ENCODE data around the gene LRP6.
"Not testable (repeated sequence)": the region's sequence is repeated elsewhere in the genome, so short reads cannot be mapped to it uniquely, and the experiment has no call there.

The LRP6 gene

DNA sequence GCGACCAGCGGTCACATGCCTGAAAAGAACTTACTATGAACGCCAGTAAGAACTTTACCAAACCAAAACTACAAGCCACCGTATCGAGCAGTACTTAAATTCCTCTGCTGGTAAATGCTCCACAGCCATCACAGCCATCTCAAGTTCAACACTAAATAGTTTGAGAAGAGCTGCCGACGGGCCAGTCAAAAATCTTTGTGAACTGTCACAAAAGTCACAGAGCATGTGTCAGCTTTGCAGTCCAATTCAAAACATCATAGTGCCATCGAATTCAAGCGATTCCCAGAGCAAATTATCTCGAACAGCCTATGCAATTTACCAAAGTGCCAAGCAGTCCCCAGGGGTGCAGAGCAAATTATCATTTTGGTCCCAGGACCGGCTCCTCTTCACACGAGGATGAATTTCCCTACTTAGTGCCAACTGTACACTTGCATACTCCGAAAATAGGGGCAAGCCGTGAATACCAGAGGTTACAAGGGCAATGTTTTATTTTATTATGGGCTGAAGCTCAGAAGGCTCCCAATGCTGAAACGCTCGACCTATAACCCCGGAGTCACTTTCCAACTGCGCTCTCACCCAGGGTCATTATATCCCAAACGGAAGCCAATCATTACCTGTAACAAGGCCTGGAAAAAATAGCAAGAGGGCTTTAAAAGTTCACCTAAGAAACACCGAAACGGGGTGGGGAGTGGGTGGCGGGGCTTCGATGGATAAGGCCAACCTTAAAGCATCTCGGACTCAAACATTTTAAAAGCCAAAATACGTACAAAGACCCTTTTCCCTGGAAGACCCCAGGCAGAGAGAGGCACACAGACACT, 1.1 kb downstream of the LRP6 start:
- DNase-seq, result no peak

DNA sequence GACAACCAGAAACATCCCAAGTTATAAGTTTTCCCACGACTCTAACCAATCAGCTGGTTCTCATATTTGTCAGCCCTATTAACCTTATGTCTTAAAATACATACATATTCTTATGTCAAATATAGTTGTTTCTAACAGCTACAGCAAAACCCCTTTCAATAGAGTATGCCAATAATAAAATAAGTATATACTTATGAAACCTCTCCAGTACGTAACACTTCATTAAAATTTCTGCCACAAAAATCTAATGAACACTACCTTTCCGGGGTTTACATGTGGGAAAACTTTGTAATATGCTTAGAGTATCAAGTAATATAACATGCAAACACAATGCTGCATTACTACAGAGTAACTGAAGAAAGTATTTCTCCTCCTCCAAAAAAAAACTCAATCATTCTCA, 1.8 kb downstream of the LRP6 start:
- no peak for DNase-seq

DNA sequence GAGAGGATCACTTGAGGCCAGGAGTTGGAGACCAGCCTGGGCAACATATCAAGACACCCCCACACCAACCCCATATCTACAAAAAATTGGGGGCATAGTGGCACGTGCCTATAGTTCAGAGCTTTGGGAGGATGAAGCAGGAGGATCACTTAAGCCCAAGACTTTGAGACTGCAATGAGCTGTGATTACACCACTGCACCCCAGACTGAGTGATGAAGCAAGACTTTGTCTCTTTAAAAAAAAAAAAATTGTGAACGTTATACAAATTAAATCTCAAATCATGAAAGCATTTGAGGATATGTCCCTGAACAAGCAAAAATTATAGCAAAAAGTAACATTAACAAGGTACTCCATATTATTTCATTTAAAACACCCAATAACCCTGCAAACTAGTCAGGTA, 2.9 kb downstream of the LRP6 start:
- DNase-seq, result no peak

DNA sequence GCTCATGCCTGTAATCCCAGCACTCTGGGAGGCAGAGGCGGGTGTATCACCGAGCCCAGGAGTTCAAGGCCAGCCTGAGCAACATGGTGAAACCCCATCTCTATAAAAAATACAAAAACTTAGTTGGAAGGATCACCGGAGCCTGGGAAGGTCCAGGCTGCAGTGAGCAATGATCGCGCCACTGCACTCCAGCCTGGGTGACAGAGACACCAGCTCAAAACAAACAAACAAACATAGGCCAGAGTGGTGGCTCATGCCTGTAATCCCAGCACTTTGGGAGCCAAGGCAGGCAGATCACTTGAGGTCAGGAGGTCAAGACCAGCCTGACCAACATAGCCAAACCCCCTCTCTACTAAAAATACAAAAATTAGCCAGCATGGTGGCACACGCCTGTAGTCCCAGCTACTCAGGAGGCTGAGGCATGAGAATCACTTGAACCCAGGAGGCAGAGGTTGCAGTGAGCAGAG, 10.5 kb downstream of the LRP6 start:
- not testable (repeated sequence) for DNase-seq

DNA sequence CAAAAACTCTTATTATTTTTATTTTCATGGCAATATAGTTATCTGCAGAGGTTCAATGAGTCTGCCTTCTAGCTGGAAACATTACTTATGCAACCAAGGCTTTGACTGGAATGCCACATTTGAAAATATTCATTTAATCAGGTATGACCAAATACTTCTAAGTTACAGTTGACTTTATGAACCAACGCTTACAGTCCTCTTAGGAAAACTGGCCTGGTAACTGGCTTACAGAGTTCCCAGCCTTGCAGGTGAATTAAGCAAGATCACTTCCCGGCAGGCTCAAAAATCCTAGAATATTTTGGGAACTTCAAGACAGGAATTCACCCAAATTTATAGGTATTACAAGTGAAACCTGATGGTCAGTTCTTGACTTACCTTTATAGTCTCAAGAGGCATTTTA, 12.3 kb downstream of the LRP6 start:
- DNase-seq, result no peak

DNA sequence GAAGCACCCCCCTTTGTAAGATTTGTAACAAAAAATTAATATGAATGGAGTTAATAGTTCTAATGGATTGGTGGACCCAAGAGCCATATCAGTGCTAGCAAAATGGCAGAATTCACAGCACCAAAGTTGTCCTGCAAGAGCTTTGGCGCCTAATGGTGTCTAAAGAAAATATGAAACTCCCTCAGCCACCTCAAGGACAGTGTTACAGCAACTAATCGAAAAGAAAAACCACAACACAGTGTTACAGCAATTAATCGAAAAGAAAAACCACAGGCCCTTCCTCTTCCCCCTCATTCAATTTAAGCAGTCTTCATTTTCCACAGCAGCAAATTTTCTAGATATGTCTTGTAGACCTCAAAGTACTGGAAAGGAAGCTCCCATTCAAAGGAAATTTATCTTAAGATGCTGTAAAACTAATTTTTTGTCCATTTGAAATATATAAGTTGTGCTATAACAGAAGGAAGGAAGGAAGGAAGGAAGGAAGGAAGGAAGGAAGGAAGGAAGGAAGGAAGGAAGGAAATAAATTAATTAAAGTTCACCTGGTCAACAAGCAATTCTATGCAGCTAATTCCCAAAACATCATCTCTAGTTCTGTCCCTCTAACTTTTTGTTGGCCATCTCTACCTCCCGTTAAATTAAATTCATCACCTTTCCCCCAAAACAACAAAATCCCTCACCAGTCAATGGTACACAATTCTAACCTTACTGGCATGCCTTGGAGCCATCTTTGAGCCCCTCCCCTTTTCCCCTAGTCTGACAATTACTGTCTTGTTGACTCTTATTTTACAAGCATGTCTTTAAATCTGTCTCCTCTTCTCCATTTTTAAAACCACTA, 17.4 kb downstream of the LRP6 start:
- DNase-seq, result no peak

DNA sequence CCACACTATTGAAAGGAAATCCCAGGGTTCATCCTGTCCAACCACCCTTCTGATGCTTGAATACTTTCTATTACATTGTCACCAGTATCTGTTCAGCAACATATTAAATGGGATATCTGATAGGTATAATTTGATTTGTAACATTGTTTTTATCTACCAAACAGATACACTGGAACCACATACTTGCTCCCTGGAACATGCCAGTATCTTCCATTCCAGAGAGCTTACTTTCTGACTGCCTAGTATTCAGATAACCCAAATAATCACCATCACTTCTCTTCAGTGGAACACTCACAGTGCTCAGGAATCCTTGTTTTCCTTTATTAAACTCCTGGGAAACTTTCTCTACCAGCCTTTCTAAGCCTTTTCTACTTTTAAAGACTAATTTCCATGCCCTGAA, 19.3 kb downstream of the LRP6 start:
- no peak for DNase-seq

DNA sequence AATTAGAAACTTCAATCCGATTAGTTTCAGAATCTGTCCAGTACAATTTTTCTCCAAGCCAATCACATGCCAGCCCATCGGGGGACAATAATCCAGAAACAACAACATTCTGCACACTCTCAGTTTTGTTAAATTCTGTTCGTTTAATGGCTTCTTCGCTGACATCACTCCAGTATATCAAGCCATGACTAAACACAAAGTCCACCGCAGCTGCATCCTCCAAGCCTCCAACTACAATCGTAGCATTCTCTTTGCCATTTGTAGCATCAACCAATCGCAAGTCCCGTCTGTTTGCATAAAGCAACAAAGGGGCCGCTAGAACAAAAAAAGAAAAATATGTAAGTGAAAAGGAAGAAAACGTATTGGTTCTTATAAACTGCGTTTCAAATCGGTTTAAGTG, 22.5 kb downstream of the LRP6 start:
- DNase-seq, result no peak

DNA sequence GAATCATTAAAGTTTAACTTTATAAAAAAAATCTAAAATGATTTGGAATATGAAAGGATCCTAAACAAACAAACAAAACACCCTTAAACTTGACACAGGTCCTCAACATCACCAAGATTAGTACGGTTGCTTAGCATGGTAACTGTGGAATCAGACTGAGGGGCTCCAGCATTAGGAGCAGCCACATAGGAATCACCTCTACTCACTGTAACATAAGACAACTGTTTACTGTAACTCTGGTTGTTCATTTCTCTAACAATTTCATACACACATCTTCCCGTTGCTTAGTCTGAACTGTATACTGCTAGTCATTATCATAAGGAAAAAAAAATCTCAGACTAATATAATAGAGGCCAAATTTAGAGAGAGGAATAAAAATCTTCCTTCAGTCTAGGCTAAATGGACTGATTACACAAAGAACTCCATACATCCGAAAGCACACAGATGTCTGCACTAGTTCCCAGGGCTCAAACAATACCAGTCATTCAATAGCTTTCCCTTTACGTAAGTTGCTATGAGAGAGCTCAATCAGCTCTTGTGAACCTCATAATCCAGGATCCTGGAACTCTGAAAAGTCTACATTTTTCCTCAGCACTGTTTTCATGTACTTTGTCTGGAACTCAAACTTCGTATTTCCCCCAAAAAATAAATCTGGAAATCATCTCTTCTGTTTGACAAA, 26.0 kb downstream of the LRP6 start:
- no peak for DNase-seq

DNA sequence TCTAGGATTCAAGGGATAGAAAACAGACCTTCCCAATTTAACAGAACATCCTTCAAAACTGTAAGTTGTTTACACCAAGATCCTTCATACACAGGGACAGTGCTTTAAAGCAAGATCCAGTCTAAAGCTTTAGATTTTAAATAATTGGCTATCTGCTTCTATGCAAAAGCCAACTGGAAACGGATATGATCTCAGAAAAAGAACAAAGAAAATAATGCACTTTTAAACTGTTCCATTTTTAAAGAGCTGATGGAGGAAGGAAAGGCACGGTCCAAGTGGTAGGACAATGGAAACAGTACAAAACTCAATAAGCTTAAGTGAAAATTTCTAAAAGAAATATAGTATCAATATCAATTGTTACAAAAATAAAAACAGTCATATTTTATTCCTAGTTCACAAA, 27.7 kb downstream of the LRP6 start:
- no peak for DNase-seq

DNA sequence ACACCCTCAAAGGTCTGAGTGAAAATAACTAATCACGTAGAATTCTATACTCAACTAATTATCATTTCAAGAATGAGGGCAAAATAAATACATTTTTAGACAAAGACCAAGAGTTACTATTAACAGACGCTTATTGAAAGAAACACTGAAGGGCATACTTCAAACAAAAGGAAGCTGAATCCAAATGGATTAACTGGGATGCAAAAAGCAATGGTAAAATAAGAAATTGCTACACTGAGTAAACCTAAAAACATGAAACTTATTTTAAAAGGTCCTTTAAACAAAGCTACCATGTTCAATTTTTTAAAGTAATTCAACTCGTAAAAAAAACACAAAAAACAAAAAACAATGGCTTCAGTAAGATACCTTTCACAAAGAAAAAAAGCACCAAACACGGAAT, 28.2 kb downstream of the LRP6 start:
- no peak for DNase-seq

DNA sequence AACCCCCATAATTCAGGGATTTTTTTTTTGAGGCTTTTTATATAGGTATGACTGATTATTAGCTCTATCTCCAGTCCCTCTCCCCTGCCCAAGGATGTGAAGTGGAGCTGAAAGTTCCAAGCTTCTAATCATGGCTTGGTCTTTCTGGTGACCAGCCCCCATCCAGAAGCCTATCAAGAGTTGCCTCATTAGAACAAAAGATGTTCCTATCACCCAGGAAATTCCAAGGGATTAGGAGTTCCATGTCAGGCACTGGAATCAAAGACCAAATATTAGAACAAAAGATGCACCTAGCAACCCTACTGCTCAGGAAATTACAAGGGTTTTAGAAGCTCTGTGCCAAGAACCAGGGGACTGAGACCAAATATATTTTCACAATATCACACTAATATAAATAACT, 29.9 kb downstream of the LRP6 start:
- DNase-seq, result no peak

DNA sequence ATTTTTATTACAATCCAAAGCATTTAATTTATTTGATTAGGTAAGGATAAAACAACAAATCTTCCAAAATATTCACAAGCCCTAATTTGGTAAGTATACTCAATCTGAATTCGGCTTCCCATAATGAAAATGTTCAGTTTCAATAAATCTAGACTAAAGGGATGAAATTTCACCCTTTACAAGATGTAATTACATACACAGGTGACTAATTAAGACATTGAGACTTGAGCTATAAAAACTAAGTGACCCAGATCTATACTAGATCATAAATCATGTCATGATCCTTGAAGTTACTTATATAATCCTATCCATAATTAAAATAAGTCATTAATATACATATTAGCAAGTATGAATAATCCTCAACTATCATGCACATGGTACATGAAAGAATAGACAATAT, 36.6 kb downstream of the LRP6 start:
- DNase-seq, result no peak

DNA sequence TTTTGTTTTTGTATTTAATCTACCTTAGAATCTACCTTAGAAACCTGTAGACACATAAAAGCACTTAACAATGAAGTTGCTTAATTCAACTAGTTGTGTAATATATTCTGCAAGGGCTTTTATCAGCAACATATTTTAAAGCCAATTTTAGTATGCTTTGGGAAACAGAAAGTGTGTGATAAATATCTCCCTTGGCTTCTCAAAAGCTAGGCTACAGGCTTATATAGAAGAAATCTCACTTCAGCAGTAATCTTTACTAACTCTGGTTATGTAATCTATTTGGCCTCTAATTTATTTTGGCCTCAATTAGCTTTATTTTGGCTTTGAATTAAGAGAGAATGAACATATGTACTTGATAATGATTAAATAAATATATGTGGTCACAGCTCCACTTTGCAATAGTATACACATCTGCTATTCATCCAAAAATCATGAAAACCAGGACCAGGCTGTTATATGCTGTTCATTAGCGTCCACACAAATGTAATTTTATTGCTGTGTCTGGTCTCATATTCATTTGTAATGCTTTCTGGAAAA, 37.2 kb downstream of the LRP6 start:
- no peak for DNase-seq

DNA sequence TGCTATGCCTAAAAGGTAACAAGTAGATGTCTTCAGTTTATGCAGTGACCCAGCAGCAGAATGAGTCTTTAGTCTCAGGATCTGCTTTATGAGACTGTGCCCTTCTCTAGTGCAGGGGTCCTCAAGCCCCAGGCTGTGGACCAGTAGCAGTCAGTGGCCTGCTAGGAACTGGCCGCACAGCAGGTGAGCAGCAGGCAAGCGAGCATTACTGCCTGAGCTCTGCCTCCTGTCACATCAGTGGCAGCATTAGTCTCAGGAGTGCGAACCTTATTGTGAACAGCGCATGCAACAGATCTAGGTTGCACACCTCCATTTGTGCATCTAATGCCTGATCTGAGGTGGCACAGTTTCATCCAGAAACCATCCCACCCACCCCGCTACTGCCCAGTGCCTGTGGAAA, 38.4 kb downstream of the LRP6 start:
- DNase-seq, result no peak

DNA sequence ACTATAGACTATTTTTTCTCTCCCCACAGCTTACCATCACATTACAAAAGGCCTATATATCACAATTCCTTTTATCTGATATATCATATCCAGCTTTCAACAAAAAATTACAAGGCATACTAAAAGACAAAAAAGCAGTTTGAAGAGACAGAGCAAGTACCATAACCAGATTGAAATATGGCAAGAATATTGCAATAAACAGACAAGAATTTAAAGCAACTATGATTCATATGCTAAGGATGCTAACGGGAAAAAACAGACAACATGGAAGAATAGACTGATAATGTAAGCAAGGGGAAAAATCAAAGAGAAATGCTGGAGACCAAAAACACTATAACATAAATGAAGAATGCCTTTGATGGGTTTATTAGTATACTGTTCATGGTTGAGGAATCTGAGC, 40.7 kb downstream of the LRP6 start:
- no peak for DNase-seq

DNA sequence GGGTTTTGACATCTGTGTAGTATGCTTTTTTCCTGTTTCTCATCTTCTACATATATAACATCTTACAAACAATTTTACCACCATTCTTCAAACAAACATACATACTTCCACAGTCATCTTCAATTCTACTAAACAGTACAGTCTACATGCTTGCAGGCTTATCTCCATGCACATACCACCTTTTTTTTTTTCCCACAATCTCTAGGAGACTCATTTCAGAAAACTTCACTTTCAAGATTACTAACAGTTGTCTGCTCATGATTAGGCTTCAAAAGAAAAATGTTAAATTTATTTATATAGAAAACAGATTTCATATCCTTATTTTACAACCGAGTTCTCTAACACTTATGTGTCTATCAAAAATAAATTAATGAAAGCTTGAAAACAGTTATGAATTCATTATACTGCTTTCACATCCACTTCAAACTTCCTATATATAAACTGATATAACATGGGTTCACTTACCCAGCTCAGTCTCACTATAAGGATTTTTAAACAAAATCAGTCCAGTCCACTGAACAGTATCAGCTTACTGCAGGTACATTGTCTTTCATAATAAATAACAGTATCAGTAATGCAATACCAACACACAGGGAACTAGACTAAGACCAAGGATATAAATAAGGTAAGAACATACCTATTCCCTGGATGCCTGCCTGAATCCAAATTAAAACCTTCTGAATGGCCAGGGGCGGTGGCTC, 42.5 kb downstream of the LRP6 start:
- no peak for DNase-seq

DNA sequence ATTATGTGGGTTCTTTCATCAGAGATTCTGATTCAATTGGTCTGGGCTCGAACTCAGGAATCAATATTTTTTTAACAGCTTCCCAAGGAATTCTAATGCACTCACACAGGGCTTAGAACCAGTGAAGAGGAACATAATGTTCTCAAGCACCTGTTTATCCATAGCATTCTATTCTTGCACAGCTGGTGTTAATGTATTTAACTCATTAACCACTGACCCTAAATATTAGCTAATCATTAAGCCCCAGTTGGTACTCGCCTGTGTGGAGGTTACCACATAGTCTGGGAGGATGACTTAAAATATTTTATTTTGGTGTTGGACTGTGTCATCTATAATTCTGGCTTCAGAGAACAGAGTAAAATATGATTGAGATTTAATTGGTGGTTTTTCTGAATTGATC, 45.3 kb downstream of the LRP6 start:
- DNase-seq, result no peak

DNA sequence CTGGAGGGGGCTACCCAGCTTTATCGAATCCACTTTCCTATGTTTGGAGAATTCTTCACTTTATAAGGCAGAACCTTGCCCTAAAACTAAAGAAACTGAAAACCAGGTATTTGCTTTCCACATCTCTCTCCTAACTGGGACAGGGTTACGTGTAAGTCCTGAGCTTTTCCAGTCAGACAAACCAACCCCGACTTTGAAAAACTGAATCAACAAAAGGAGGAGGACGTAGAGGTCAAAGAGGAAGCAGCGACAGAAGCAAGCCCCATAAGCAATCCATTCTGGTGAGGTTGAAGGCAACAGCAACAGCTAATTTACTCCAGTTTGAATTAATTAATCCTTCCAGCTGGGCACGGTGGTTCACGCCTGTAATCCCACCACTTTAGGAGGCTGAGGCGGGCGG, 47.2 kb downstream of the LRP6 start:
- no peak for DNase-seq

DNA sequence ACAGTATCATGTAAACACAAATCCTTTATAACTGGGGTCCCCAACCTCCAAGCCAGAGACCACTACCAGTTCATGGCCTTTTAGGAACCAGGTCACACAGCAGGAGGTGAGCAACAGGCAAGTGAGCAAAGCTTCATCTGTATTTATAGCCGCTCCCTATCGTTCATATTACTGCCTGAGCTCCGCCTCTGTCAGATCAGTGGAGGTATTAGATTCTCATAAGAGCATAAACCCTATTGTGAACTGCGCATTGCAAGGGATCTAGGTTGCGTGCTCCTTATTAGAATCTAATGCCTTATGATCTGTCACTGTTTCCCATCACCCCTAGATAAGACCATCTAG, 49.9 kb downstream of the LRP6 start:
- DNase-seq, result no peak

DNA sequence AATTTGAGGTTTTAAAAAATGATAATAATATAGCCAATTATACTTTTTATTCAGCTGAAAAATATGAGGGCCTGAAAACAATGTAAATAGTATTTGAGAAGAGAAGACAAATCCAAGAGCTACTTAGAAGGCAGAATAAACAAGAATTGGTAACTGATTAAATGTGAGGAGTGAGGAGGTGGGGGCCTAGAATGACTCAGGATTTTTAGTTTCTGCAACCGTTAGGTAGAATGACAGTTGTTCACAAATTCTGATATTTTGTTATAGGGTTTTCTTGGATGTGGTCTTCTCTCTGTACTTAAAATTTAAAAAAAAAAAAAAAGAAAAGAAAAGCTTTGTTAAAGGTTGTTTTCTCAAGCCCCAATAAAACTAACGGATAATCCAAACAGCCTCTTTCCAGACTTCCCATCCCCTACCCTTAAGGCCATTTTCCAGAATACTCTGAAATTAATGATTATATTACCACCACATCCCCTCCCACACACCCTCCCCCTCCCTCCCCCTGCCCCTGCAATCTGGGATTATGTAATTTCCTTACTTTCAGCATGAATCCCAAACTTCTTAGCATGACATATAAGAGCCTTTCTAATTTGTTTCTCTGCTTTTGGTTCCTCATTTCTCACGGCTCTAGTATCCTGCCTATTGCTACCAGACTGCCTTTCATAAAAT, 50.4 kb downstream of the LRP6 start:
- DNase-seq, result no peak

DNA sequence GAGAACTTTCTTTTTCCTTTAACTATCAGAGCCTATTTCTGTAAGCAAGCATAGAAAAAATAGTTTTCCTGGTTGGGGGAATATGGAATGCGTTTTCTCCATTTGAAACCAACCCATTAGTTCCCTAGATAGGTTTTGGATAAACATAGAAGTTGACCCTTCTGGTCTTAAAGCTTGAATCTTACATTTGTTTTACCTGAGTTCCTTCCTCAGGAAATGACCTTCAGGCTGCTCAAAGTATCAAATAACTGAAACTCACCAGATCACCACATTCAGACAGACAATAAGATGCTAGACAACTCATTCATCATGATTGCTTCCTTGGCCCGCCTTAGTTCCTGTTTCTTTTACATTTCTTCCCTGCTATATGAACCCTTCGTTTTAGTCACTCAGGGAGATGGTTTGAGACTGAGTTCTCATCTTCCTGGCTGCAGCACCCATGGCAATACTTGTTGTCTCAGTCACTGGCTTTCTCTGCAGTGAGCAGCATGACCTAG, 52.2 kb downstream of the LRP6 start:
- DNase-seq, result no peak
